HG03558 (cell line): Measurements from ENCODE around the gene THEM4.
"Not testable (repeated sequence)": the region's sequence is repeated elsewhere in the genome, so short reads cannot be mapped to it uniquely, and the experiment has no call there.

Experiments used
- ATAC-seq: cut with Tn5 transposase; IDR thresholded peaks from one replicate; pipeline ENCODE4 v1.9.1; 2021; ENCODE audit warnings: moderate number of reproducible peaks; ENCODE audit not compliant: unreplicated experiment; ENCODE audit errors: extremely low read depth

The THEM4 gene

GRCh38 chr1:151867321-151867720 lies 42.0 kb downstream of the THEM4 start:
- ATAC-seq = no peak

- ATAC-seq = no peak
Measured at GRCh38 chr1:151864411-151864810, 44.9 kb downstream of the THEM4 start.

- ATAC-seq = no peak
Measured at GRCh38 chr1:151862604-151863003, 46.7 kb downstream of the THEM4 start.

GRCh38 chr1:151860504-151861187 lies 48.7 kb downstream of the THEM4 start:
- no peak for ATAC-seq

- ATAC-seq = no peak
Measured at GRCh38 chr1:151859891-151860293, 49.4 kb downstream of the THEM4 start.

GRCh38 chr1:151858886-151859665 lies 50.2 kb downstream of the THEM4 start:
- no peak for ATAC-seq

GRCh38 chr1:151858030-151858746 lies 51.1 kb downstream of the THEM4 start:
- ATAC-seq = no peak

- no peak for ATAC-seq
Measured at GRCh38 chr1:151855933-151856332, 53.4 kb downstream of the THEM4 start.

GRCh38 chr1:151855516-151855915 lies 53.8 kb downstream of the THEM4 start:
- not testable (repeated sequence) for ATAC-seq

GRCh38 chr1:151854658-151855057 lies 54.7 kb downstream of the THEM4 start:
- no peak for ATAC-seq

- ATAC-seq = no peak
Measured at GRCh38 chr1:151853411-151853943, 55.8 kb downstream of the THEM4 start, which contains the start of gene THEM5. Gene THEM5, minus strand, starts transcription at chr1:151853712. Its CDS starts 147 bp downstream, at chr1:151853565.

GRCh38 chr1:151852733-151853132 lies 56.6 kb downstream of the THEM4 start:
- no peak for ATAC-seq

GRCh38 chr1:151851886-151852285 lies 57.4 kb downstream of the THEM4 start:
- no peak for ATAC-seq

GRCh38 chr1:151849871-151850270 lies 59.4 kb downstream of the THEM4 start:
- ATAC-seq = no peak

- ATAC-seq = no peak
Measured at GRCh38 chr1:151849126-151849525, 60.2 kb downstream of the THEM4 start.

GRCh38 chr1:151847867-151848596 lies 61.3 kb downstream of the THEM4 start:
- ATAC-seq = no peak

GRCh38 chr1:151846686-151847237 lies 62.5 kb downstream of the THEM4 start:
- no peak for ATAC-seq

GRCh38 chr1:151846062-151846568 lies 63.2 kb downstream of the THEM4 start:
- no peak for ATAC-seq

- ATAC-seq = no peak
Measured at GRCh38 chr1:151843398-151843797, 65.9 kb downstream of the THEM4 start.

- ATAC-seq = no peak
Measured at GRCh38 chr1:151841141-151841540, 68.2 kb downstream of the THEM4 start.
